Islet of Langerhans (tissue), 1 donor: ENCODE data around the gene SOCS4.
"Not testable (repeated sequence)": the region's sequence is repeated elsewhere in the genome, so short reads cannot be mapped to it uniquely, and the experiment has no call there.

Experiments
- FAIRE-seq: peaks from one replicate; lab custom pipeline; 2011; peaks lifted over from hg19 to GRCh38; lab: Jason Lieb, UNC

Gene SOCS4, protein sequence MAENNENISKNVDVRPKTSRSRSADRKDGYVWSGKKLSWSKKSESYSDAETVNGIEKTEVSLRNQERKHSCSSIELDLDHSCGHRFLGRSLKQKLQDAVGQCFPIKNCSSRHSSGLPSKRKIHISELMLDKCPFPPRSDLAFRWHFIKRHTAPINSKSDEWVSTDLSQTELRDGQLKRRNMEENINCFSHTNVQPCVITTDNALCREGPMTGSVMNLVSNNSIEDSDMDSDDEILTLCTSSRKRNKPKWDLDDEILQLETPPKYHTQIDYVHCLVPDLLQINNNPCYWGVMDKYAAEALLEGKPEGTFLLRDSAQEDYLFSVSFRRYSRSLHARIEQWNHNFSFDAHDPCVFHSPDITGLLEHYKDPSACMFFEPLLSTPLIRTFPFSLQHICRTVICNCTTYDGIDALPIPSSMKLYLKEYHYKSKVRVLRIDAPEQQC

DNA sequence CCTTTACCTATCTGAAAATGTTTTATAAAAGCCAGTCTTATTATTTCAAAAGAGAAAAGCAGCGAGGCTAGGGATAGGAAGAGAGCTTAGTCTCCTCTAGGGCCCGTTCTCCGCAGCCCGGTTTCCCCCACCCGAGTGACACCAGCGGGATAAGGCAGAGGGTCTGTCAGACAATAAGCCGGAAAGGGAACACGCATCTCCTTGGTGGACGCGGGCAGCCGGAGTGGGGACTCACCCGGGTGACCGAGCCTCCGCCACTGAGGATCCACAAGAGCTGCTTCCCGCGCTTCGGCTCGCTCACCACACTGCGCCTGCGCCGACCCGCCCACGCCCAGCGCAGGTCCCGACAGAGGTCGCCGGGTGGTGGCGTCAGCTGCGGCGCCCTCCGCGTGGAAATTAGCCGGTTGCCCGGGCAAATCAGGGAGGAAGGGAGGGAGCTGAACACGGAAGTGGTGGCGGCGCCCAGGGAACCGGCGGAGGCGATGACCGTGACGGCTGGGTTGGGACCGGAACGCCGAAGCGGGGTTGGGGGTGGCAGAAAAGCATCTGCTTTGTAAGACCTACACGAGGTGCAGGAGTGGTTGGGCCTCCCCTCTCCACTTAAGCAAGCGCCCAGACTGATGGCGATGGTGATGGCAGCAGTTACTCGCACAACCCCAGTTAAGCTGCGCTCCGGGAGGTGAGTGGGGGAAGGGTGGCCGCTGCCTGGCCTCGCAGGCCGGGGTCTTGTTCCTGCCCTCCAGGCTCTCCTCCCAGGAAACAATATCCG, at the start of gene SOCS4, which contains the start of gene WDHD1:
TSS of gene SOCS4 (plus strand) at position 444 of the 769 bp plus-strand sequence. CDS start 15,806 bp downstream, outside the sequence.
TSS of gene WDHD1 (minus strand) at position 307 of the 769 bp plus-strand sequence. CDS start 312 bp downstream, outside the sequence.
- peak; percentile 9 for FAIRE-seq

- no peak for FAIRE-seq
Observed at GRCh38 chr14:54979039-54979438, 48.0 kb upstream of the SOCS4 start.

DNA sequence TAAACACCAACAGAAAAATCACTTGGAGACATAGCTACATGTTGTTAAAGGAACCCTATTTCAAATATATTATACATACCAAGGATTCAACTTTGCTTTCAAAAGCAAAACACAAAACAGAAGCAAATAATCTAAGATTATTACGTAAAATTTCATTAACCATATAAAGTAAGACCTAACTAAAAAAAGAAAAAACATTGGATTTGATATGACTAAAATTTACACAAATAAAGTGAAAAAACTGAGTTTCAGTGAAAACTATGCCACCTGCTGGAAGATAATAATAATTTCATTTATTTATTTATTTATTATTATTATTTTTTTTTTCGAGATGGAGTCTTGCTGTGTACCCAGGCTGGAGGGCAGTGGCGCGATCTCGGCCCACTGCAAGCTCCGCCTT, 45.3 kb upstream of the SOCS4 start:
- FAIRE-seq = peak; percentile 62

GRCh38 chr14:54985156-54985555, 41.9 kb upstream of the SOCS4 start:
- no peak for FAIRE-seq

- no peak for FAIRE-seq
Observed at GRCh38 chr14:55000381-55000780, 26.7 kb upstream of the SOCS4 start.

GRCh38 chr14:55005071-55005470, 22.0 kb upstream of the SOCS4 start:
- FAIRE-seq = no peak

DNA sequence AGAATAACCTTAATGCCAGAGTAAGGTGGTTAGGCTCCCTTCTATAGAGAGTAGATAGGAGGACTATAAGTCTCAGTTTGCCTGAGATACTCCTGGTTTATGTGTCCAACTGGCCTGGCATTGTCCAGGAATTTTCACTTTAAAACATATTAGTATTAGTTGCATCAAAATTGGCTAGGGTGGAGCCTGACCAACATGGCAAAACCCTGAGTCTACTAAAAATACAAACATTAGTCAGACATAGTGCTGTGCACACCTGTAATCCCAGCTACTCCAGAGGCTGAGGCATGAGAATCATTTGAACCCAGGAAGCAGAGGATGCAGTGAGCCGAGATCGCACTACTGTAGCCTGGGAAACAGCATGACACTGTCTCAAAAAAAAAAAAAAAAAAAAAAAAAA, 12.0 kb upstream of the SOCS4 start:
- no peak for FAIRE-seq

GRCh38 chr14:55019968-55020554, 7.0 kb upstream of the SOCS4 start:
- FAIRE-seq = no peak

DNA sequence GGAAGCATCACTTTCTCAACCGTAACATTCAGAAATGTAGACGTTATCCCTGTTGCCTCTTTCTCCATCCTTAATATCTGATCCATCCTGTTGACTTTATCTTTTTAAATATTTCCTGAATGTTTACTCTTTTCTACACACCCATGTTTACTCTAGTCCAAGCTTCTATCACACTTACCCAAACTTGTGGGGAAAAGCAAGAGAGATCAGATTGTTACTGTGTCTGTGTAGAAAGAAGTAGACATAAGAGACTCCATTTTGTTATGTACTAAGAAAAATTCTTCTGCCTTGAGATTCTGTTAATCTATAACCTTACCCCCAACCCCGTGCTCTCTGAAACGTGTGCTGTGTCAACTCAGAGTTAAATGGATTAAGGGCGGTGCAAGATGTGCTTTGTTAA, 2.7 kb upstream of the SOCS4 start:
- not testable (repeated sequence) for FAIRE-seq

- no peak for FAIRE-seq
Observed at GRCh38 chr14:55025948-55026347, 1.1 kb upstream of the SOCS4 start.

DNA sequence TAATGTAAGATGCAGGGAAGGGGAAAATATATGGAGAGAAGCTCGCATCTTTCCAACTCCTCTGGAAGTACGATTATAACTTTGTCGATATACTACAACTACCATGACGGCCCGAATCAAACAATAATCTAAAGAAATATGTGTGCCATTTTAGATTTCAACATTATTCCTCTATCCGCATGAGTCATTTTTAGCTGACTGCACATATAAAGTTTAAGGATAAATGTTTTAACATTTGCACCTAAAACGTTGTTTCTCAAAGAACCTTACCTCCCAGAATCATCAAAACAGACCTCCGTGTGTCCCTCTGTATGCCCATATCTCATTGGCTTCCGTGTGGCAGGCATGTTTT, 619 bp upstream of the SOCS4 start:
- no peak for FAIRE-seq

DNA sequence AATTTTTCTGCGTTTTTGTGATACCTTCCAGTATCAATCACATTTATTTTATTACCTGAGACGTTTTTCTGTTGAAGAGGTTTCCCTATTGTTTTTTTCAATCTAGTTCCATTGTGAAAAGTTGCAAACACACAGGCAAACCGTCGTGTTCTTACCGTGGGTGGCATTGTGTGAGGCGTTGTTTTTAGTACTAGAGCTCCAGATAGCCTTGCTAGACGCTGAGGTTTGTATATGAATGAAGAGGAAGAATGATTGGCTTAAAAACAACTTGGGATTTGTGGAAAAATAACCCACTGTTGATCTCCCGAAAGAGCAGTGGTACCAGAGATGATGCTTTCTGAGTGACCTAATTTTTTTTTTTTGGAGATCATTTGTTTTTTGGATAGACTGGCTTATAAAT, 1.0 kb downstream of the SOCS4 start:
- no peak for FAIRE-seq

- FAIRE-seq = no peak
Observed at GRCh38 chr14:55028476-55028875, 1.4 kb downstream of the SOCS4 start.

DNA sequence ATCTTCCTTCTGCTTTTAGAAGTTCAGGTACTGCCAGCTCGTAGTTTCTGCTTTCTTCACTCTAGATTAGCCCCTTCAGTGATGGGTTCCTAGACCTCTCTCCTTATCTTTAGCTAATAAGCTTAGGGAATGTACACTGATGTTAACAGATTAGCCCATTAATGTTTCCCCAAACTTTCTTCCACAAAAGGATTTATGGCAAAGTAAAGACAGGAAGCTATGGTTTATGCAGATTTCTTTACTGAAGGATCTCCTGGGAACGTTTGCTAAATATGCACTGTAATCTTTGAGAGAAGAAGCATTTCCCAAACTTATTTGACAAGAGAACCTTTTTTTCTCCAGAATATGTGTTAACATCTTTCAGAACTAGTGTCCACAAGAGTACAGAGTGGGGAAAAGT, 4.2 kb downstream of the SOCS4 start:
- FAIRE-seq = no peak

DNA sequence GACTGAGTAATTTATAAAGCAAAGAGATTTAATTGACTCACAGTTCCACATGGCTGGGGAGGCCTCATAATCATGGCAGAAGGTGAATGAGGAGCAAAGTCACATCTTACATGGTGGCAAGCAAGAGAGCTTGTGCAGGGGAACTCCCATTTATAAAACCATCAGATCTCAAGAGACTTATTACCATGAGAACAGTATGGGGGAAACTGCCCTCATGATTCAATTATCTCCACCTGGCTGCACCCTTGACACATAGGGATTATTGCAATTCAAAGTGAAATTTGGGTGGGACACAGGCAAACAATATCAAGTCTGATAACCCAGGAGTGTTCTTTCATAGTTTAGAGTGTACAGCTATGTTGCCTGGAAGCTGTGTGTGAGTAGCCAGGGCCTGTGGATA, 11.0 kb downstream of the SOCS4 start:
- FAIRE-seq = not testable (repeated sequence)

DNA sequence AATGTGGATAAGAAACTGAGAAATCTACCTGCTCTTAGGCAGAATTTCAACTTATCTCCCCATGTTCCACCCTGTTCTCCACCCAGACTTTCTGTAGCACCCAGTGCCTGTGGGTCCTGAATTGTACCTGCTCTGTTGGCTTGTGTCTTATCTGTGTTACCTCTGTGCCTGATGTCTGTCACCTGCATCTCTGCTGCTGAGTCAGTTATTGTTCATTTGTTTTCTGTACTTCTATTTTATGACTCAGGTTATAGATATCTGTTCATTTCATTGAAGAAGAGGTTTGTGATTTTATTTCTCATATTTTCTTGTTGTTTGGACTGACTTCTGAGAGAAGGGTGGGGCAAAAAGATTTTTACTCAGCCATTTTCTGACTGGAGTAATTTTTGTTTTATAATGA, 11.7 kb downstream of the SOCS4 start:
- no peak for FAIRE-seq

- FAIRE-seq = no peak
Observed at GRCh38 chr14:55043528-55043927, 16.5 kb downstream of the SOCS4 start.

- FAIRE-seq = no peak
Observed at GRCh38 chr14:55045087-55045486, 18.1 kb downstream of the SOCS4 start.

DNA sequence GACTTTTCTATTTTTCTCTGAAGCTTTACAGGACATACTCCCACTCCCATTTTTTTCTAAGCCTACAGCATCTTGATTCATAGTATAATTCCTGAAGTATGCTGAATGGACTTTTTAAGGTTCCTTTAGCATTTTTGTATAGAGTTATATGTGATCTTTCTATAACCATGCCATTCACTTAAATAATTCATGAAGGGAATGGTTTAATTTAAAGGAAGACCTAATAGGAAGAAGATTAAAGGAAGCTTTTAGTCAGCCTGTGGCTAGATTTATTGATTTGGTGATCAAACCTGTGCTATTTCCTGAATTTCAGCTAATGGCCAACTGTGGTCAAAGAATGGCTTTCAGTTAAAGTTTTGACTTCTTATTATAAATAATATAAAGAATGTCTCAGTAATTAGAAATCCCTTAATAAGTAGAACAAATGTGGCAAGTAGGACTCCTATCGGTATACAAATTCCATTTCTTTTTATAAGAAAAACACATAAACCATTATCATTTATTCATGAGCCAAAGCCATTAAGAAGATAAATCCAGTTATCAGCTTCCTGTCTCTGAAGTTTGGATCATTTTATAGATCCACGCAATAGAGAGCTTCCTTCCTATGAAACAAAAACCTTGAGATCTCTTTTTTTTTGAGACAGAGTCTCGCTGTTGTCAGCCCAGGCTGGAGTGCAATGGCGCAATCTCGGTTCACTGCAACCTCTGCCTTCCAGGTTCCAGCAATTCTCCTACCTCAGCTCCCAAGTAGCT, 20.4 kb downstream of the SOCS4 start:
- FAIRE-seq = no peak

DNA sequence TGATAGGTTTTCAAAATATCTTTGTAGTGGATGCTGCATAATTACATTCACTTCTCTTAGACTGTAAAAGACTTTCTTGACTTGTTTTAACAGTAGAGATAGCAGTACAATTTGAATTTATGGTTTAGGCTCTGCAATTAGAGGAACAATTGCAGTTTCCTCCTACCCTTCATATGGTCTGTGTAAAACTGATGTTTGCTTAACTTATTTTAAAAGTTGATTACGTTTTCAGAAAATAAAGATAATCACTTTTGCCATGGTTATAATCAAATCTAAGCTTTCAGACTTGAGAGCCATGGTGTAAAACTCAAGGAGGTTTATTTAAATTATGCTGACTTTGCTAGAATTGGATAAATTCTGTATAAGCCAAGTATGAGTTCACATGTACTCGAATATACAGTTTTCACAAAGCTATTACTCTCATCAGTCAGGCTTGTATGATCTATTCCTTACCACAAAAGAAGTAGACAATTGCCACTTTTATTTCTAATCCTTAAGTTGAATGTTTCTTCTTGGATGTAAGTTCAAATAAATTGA, 21.9 kb downstream of the SOCS4 start:
- no peak for FAIRE-seq

- no peak for FAIRE-seq
Observed at GRCh38 chr14:55051165-55051422, 24.1 kb downstream of the SOCS4 start.
